Embryonic facial prominence (tissue), 1 donor: Measurements from ENCODE around the gene MYO18A.
A peak's percentile ranks its signal among the peaks of the same experiment; 100 is the strongest.

Source experiments
- DNase-seq: peaks from one replicate; pipeline ENCODE4 v3.0.0-alpha.2; 2016; ENCODE audit errors: extremely low spot score

Gene MYO18A

GRCh38 chr17:29129731-29130130 is 50.5 kb downstream of the MYO18A start:
- no peak for DNase-seq

- DNase-seq: no peak
These were observed 52.4 kb downstream of the MYO18A start for GRCh38 chr17:29127840-29128239.

GRCh38 chr17:29126268-29126930 is 53.8 kb downstream of the MYO18A start:
- DNase-seq: no peak

GRCh38 chr17:29125651-29126050 is 54.5 kb downstream of the MYO18A start:
- DNase-seq: no peak

GRCh38 chr17:29124925-29125273 is 55.3 kb downstream of the MYO18A start:
- no peak for DNase-seq

GRCh38 chr17:29124135-29124924 is 55.9 kb downstream of the MYO18A start:
- DNase-seq: peak; percentile 51

GRCh38 chr17:29123111-29123510 is 57.1 kb downstream of the MYO18A start:
- DNase-seq: no peak

- no peak for DNase-seq
These were observed 58.8 kb downstream of the MYO18A start for GRCh38 chr17:29121442-29121841.

GRCh38 chr17:29120433-29120832 is 59.8 kb downstream of the MYO18A start:
- DNase-seq: no peak

- no peak for DNase-seq
These were observed 60.9 kb downstream of the MYO18A start for GRCh38 chr17:29119265-29119664.

GRCh38 chr17:29116804-29117753 is 63.1 kb downstream of the MYO18A start:
- peak; percentile 23 for DNase-seq

- DNase-seq: no peak
These were observed 64.0 kb downstream of the MYO18A start for GRCh38 chr17:29115961-29116803.

- no peak for DNase-seq
These were observed 64.8 kb downstream of the MYO18A start for GRCh38 chr17:29115435-29115834.

- no peak for DNase-seq
These were observed 66.1 kb downstream of the MYO18A start for GRCh38 chr17:29114141-29114540.

GRCh38 chr17:29113334-29113733 is 66.9 kb downstream of the MYO18A start:
- no peak for DNase-seq

- DNase-seq: no peak
These were observed 67.4 kb downstream of the MYO18A start for GRCh38 chr17:29112771-29113295.

- peak; percentile 34 for DNase-seq
These were observed 68.2 kb downstream of the MYO18A start for GRCh38 chr17:29111816-29112499.

GRCh38 chr17:29110372-29110757 is 69.8 kb downstream of the MYO18A start:
- DNase-seq: no peak

- DNase-seq: no peak
These were observed 70.5 kb downstream of the MYO18A start for GRCh38 chr17:29109477-29110371.
